C4-2B (cell line): Measurements from ENCODE around the gene HRH2.

Experiments used
- H3K27ac ChIP-seq: fragments of 450-650 bp; 2 replicates; pipeline ENCODE4 v1.5.1; 2017
- CTCF ChIP-seq: fragments of 450-650 bp; conservative IDR thresholded peaks from 2 replicates; pipeline ENCODE4 v1.5.1; 2017; ENCODE audit warnings: mild to moderate bottlenecking
- ZFX ChIP-seq: fragments of 450-650 bp; IDR thresholded peaks from 2 replicates; pipeline ENCODE4 v1.6.1; 2017

Gene HRH2

GRCh38 chr5:175679411-175679810 lies 21.5 kb downstream of the HRH2 start:
- H3K27ac ChIP-seq, result no peak overlapping the region
- TF ChIP-seq CTCF, result no peak
- no peak for TF ChIP-seq ZFX

- H3K27ac ChIP-seq, result no peak overlapping the region
- TF ChIP-seq ZFX (no peak), CTCF (no peak)
These were observed 22.1 kb downstream of the HRH2 start for GRCh38 chr5:175680020-175680419.

GRCh38 chr5:175680463-175680862 lies 22.6 kb downstream of the HRH2 start:
- TF ChIP-seq ZFX, result no peak
- no peak for TF ChIP-seq CTCF

GRCh38 chr5:175681045-175681967 lies 23.4 kb downstream of the HRH2 start:
- no peak overlapping the region for H3K27ac ChIP-seq
- no peak for TF ChIP-seq ZFX
- TF ChIP-seq CTCF, result no peak

More at GRCh38 chr5:175680463-175680862, 22.6 kb downstream of the HRH2 start:
- H3K27ac ChIP-seq, result no peak overlapping the region

- H3K27ac ChIP-seq, result no peak overlapping the region
- TF ChIP-seq ZFX (no peak), CTCF (no peak)
These were observed 24.1 kb downstream of the HRH2 start for GRCh38 chr5:175681968-175682340.

- TF ChIP-seq ZFX (no peak), CTCF (no peak)
- H3K27ac ChIP-seq, result no peak overlapping the region
These were observed 24.8 kb downstream of the HRH2 start for GRCh38 chr5:175682664-175683063.

GRCh38 chr5:175683231-175683630 lies 25.4 kb downstream of the HRH2 start:
- TF ChIP-seq ZFX, result no peak
- no peak for TF ChIP-seq CTCF
- H3K27ac ChIP-seq, result no peak overlapping the region
